Measurements from ENCODE around the gene ZEB2. TPM values are rescaled to one million over a fixed set of nuclear protein-coding genes. Genes with fewer than 3 reads are reported as not detected.

The ZEB2 gene
- polyA plus RNA-seq (2013, experiment 1 of 2; ENCODE audit: insufficient read length), result 46.9 TPM
- 42.1 TPM for polyA plus RNA-seq (2013, experiment 2 of 2; ENCODE audit: insufficient read length)

DNA sequence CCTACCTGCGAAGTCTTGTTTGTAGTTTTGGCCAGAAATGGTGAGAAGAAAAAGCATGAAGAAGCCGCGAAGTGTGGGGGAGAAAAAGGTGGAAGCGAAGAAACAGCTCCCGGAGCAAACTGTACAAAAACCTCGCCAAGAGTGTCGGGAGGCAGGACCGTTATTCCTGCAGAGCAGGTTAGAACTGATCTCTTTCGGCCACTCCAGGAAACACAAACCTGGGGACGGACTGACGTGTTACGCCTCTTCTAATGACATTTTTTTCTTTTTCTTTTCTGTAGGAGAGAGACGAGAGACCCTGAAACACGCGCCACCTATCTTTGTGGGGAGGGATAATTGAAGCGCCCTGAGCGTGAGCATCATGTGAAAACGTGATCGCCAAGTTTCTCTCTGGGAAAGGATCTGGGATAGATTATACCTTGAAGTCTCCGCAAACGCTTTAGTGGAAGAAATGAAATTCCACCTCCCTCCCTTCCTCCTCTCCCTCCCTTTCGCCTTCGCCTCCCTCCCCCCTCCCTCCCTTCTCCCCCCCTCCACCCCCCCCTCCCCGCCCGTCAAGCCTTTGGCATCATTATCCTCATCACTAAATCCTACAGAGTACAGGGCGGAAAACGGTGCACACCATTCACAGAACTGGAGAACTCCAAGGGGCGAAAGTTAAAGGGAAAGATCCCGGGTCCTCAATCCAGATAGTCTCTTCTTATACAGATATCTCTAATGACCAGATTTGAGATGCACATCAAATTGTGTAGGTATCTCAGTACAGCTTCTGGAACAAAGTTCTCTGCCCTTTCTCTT is at the start of gene ZEB2:
ZEB2 (minus strand) TSS at position 186 of the 798 bp plus-strand sequence. CDS start 2,769 bp downstream, outside the sequence.
- DNase-seq, result peak; percentile 93

DNA sequence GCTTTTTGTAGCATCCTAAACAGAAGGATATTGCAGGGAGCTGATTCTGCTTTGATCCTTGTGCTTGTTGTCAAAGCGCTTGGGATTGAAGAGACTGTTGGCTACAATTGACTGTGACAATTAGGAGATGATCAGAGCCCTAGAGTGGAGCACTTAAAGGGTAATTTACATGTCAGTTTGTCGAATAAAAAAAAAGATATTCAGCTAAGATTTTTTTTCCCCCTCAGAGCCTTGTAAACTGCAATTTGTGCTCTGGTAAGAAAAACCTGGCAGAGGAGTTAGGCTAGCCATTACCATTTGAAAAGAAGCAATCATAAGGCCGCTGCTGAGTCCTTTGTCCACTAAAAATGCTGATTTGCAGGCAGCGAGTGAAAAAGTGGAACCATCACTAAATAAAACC is 47.8 kb upstream of the ZEB2 start:
- DNase-seq, result no peak

DNA sequence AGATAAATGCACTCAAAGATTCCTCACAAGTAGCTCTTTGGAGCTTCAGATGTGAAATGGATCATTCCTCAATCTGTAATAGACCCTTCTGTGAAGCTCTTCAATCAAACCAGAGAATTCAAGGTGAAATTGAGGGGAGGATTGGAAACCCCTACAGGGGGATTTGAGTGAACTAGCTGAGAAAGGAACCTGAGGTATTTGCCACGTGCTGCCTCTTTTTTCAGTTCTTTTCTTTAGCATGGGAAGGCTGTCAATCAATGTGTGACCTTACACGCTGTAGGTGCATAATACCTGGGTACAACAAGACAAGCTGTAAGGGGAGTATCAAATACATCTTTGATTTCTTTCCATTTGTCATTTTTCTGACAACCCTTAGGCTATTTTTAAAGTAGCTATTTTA is 46.5 kb upstream of the ZEB2 start:
- DNase-seq, result no peak

DNA sequence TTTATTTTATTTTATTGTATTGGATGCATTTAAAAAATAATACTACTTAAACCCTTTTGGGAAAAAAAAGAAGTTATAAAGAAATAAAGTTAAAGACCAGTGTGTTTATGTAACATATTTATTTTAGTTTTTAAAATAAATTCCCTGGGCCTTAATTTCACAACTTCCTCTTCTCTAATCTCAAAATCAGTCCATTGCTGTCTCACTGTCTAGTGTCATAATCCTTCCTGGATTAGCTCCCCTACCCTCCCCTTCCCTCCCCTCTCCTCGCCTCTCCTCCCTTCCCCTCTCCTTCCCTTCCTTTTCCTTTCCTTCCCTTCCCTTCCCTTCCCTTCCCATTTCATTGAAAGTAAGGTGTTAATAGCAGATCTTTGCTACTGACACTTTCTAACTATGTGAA is 40.3 kb upstream of the ZEB2 start:
- no peak for DNase-seq

DNA sequence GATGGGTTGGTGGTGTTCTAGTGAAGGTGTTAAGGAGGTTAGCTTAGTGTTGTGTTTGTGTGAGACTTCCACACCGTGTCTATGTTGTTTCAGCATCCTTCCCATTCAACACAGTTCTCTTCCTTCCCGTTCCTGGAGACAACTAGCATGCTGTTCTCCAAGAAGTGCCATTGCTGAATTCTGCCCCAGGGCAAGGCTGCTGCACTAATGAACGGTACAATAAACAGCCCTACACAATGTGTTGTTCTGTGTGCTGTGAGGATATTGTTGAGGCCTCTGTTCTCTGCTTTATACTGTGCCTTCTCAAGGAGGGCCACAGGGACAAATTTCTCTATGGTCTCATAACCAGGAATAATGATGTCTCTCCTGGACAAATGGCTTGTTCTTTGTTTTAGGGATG is 39.8 kb upstream of the ZEB2 start:
- DNase-seq, result no peak

DNA sequence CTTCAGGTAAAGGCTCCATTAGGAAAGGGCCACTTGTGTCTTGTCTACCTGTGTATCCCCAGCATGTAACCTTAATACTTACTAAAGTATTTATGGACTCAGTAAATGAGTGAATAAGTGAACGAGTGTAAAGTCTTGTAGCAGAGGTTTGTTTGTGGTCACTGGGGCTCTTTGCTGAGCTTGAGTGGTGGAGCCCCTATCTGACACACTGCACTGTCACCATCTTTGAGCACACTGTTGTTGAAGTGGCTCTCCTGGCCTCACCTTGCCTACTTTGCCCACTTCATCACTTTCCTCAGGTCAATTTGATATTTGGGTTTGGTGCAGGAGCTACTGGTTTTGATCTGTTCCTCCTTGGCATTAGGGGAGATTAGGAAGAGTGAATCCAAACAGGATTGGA is 39.3 kb upstream of the ZEB2 start:
- DNase-seq, result no peak

DNA sequence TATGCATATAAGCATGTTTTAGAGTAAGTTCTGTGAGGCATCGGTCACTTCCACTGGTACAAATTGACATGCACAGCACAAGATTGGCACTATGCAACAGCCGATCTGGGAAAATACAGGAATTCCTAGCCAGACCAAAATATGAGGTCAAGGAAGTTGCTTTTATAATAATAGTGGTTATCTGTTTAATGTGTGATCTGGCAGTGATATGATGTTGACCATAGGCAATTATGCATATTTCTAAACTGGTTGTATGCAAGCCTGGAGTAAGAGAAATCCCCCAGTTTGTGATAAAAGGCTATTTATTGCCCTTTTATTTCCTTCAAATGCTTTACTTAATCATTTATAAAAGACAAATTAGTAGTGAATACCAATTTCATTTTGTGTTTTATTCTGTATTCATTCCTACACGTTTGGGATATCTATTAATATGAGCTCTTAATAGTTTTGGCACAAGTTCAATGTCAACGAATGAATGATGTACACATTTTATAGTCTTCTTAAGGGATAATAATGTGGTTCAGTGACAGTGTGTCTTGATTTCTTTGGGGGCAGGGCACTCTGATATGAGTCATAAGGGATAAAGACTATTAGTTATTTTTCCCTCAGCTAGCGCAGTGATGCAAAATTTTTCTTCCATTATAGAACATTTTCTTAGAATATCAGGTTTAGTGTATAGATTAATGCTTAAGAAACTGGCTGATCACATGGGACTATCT is 34.7 kb upstream of the ZEB2 start:
- no peak for DNase-seq

DNA sequence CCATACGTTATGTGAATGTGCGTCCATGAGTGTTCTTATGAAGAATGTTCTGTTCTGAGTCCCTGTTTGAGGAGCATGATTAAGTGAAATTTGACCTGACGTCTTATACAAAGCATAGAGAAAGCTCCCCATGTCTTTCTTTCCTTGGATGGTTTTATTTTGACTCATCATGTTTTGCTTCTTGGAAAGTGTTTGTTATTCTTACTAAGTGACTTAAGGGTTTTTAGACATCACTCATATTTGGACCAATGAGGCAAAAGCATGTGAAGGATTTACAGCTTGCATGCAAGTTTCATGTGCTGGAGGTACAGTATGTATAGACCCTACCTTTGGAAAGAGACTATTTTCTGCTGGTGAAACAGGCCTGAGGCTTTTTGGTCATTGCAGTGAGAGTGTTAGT is 33.5 kb upstream of the ZEB2 start:
- peak; percentile 90 for DNase-seq

DNA sequence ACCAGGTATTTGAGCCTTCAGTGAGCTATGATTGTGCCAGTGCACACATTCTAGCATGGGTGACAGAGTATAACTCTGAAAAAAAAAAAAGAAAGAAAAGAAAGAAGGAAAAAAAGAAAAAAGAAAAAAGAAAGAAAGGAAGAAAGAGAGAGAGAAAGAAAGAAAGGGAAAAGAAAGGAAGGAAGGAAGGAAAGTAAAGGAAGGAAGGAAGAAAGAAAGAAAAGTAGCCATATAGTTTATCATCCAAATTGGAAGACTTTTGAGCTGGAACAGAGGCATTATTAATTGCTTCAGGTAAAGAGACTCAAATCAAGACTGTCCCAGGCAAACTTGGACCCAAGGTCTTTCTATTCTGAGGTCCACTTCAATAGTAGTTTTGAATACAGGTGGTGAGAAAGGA is 32.9 kb upstream of the ZEB2 start:
- no peak for DNase-seq

DNA sequence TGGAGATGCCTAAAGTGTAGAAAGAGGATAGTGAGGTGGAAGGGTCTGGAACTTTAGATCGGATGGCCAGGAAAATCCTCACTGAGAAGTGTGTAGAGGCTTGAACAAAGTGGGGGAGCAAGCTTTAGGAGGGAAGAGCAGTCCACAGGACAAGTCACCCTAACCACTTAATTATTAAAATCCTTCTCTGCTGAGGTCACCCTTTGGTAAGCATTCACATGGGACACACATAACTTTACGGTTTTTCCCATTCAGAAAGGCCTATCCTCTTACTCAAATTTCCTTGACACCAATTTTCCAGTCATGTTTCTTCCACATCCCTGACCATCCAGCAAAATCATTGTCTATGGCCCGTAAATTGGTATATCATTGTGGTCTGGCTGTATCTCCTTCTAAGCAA is 31.0 kb upstream of the ZEB2 start:
- DNase-seq, result peak; percentile 56

DNA sequence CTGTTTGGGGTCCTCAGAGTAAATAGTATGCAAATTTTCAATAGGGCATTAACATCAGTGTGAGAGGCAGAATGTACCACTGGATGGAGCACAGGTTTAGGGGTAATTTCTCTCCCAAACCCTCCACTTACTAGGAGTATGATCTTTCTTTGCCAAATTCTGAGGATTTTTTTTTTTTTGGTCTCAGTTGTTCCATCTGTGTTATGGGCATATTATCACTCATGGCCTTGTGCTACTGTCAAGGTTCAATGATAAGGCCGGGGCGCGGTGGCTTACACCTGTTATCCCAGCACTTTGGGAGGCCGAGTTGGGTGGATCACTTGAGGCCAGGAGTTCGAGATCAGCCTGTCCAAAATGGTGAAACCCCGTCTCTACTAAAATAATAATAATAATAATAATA is 30.2 kb upstream of the ZEB2 start:
- no peak for DNase-seq

DNA sequence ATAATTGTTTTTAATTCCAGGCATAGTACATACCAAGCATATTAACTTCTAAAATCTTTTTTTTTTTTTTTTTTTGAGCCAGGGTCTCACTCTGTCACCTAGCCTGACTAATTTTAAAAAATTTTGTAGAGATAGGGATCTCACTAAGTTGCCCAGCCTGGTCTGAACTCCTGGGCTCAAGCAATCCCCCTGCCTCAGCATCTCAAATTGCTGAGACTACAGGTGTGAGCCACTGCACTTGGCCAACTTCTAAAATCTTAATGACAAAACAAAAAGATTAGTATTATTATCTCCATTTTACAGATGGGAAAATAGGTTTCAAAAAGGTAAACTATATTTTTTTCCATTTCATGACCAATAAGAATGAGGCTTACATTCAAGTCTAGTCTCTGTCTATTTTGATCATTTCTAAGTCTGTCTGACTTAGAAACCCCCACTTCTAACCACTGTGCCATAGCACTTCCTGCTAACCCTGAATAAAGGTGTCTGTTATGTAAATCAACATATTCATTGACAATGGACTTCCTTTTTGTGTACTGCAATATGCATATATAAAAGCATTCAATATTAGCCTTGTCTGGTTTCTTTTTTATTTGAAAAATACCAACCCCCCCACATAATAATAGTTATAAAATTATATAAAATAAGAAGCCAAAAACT is 28.7 kb upstream of the ZEB2 start:
- no peak for DNase-seq

DNA sequence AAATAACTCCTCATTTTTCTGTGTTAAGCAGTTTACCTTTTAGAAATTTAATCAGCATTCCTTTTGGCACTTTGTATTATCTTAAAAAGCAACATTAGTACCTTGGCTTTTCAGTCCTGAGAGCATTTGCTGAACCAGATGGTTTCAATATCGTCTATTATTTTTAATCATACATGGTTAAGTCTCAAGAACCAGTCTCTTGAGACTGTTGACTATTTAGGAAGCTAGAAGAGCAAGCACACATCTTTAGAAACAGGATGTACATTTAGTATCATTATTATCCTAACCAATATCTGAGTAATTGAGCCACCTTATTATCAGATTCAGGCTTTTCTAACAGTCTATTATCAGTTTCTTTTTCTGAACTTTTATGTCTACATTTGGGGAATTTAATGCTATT is 28.2 kb upstream of the ZEB2 start:
- no peak for DNase-seq

DNA sequence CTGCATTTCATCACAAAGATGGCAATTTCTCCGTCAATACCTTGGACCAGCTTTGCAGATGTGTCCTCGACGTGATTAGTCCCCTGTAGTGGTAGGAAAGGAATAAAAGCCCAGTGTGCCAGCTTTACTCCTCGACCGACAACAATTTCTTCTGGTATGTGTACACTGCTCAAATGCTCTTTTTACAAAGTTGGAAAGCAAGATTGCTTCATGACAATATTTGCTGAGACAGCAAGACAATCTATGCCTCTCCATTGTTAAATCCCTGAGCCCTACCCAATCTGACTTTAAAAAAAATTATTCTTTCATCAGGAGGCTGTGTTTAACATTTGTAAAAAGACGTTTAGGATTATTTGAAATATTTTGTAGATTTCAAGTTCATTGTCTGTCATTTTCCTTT is 27.6 kb upstream of the ZEB2 start:
- DNase-seq, result no peak

DNA sequence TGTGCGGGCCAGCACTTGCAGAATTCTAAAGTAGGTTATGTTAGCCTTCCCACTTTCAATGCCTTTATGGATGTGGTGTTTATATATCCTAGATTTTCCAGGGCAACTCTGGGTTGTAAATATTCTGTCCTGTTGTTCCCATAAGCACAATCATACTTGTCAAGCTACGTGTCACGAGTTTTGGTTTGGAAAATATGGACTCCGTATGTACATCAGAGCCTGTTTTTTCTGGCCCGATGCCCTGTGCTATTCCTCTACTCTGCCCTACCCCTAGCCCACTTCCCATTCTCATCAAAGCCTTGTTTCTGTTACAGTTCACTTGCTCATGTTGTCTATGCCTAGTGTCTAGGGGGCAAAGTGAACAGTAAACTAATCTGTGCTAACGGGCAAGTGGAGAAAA is 27.0 kb upstream of the ZEB2 start:
- DNase-seq, result peak; percentile 64

DNA sequence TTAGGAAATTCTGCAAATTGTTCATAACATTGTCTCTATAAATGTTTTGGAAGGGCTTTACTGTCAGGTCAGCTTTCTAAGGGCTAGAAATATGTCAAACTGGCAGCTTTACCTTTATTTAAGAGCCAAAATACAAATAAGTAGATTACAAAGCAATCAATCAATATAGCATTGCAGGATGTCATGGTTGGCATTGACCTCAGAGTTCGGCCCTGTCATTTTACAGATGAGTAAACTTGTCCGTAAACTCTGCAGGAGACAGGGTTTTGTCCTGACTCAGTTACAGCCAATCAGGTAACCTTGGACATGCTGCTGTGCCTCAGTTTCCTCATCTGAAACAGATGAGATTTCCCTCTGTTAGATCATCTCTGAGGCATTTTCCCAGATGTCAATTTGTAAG is 25.9 kb upstream of the ZEB2 start:
- no peak for DNase-seq

DNA sequence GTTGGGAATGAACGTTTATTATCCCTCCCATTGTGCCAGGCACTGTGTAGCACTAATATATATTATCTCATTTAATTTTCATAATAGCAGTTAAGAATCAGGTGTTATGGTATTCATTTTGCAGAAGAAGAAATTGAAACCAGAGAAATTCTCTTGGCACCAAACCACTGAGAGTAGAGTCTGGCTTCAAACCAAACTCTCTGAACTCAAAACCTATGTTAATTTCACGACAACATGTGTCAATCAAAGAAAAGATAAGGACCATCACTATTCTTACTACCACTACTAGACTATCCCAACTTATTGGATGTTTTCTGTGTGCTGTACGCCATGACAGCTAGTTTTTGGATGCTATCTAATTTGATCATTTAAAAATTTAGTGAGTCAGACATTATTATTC is 24.1 kb upstream of the ZEB2 start:
- no peak for DNase-seq

DNA sequence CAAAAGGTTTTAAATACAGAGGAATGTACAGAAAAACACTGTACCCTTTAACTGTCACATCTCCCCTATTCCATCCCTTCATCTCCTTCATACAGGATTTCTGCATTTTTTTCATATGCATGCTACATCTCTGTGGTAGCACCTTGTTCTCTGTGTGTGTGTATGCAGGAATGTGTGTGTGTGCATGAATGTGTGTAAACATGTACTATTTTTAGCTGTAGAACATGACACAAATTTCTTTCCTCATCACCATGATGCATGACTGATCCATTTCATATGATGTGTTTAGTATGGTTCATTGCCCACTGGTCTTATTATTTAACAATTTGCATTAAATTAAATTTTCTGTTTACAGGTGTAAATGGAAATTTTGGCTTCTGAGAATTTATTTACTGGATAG is 21.5 kb upstream of the ZEB2 start:
- peak; percentile 38 for DNase-seq

DNA sequence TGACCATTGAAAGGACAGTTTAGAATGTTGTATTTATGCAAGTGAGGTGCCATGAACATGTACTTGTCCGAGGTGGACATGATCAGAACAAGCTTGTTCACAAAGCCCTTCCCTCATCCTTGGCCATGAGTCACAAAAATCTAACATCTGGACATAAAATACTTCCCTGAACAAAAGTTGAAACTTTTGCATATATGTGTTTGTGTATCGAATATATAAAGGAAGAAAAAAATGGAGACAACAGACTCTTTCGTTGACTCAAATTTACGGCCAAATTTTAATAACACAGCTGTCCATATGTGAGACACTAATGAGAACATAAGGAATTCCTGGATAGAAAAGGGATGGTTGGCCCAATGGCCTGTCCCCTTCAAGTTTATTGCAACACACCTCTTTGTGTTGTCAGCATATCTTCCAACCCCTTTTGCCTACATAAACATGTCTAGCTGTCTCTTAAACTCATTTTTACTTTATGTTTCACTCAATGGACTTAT is 19.4 kb upstream of the ZEB2 start:
- DNase-seq, result no peak

DNA sequence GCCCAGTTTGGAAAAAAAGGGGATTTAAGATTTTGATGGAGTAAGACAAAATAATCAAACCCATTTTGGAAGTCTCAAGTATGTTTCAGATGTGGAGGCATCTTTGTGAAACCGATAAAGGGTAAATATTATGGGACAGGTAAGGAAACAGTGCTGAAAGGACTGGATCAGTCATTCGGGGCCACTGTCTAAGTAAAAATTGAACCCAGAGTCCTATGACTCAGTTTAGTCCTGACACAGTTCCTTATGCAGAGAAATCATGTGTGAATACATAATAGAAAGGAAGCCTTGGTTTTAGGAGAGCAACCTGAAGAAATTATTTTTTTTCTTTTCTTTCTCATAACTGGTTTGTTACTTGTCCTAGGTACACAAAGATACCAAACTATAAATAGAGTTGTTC is 15.4 kb upstream of the ZEB2 start:
- no peak for DNase-seq

DNA sequence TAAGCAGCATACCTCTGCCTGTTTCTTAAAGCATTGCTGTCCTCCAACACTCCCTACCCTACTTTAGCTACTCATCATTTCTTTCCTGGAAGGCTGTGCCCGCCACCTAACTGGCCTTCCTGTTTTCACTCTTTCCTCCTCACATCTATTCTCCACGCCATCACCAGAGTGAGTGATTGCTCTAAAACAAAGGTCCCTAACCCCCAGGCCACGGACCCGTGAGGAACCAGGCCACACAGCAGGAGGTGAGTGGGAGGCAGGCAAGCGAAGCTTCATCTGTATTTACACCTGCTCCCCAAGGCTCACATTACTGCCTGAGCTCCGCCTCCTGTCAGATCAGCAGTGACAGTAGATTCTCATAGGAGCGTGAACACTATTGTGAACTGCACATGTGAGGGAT is 13.3 kb upstream of the ZEB2 start:
- DNase-seq, result no peak

DNA sequence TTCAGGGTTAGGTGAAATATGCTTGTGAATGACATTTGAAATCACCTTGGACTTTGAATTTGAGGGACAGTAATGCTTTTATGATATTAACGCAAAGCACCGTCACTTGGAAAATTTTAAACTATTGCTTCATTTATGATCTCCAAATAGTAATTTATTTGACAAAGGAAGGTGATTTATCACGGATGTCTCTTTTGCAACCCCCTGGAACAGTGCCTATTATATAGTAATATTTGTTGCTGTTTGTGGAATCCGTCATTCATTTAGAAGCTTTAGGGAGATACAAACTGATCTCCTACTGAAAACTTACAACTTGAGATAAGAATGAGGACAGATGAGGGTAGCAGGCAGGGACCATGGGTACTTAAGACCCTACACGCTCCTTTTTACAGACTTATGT is 10.7 kb upstream of the ZEB2 start:
- no peak for DNase-seq

DNA sequence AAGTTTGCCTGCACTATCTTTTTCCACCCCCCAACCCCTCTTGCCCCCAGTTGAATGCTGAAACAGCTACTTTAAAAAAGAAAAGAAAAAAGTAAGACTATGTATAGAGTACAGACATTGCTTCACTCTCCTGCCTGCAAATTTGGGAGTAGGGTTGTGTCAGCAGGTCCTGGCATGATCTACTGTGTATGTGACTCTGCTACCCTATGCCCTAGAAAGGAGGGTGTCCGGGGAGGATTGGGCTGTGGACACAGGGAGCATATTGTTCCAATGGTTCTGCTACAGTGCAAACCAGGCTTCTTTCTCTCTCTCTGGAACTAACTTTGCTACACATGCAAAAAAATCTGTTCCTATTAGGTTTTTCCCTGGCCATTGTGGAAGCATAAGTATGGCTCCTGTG is 9.9 kb upstream of the ZEB2 start:
- no peak for DNase-seq

DNA sequence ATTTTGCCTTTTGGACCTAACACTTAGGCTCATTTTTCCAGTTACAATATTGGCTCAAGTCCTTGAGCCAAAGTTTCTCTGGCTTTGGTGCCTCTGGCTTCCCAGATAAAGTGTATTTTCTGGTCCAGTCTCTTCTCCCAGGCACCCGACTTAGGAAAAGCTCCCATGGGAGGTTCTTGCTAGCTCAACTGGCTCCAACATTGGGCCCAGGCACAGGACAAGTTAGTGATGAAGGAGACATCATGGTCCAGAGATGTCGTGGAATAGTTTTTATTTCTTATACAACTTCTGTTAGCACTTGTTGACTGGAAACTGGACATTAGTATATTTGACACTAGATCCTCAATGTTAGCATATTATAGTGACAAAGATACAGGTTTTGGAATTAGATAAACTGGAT is 8.2 kb upstream of the ZEB2 start:
- no peak for DNase-seq
